ENCODE data around the gene TSEN2.

DNA sequence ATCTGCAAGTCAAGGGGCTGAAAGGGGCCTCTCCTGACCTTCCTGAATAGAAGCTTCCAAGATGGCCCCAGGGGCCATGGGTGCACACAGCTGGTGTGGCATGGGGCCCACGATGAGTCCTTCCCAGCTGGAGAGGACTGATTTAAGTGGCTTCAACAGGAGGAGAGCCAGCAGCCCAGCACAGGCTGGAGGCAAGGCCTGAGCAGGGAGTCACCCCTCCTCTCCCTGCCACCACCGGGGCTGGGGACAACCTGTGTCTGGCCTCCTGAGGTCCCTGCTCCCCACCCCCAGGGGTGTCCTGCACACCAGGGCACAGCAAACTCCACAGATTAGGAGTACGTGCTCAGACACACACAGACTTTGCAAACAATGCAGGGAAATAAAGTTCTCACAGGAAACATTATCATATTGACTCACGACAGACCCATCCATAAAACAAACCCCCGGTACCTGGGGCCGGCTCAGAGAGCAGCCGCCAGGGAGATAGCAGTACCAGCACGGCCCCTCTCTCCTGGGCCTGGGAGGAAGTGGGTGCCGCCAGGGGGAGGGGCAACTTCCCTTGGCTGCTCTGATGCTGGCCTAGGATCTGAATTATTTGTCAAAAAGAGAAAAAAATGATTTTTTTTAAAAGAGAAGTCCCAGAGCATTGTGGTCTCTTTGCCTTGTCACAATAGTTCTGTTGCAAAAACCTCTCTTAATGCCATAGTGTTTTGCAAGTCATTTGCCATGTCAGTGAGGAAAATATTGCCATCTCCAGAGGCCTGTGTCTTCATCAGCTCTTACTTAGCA, 21.9 kb upstream of the TSEN2 start:
- TF ChIP-seq, protein P1, sequence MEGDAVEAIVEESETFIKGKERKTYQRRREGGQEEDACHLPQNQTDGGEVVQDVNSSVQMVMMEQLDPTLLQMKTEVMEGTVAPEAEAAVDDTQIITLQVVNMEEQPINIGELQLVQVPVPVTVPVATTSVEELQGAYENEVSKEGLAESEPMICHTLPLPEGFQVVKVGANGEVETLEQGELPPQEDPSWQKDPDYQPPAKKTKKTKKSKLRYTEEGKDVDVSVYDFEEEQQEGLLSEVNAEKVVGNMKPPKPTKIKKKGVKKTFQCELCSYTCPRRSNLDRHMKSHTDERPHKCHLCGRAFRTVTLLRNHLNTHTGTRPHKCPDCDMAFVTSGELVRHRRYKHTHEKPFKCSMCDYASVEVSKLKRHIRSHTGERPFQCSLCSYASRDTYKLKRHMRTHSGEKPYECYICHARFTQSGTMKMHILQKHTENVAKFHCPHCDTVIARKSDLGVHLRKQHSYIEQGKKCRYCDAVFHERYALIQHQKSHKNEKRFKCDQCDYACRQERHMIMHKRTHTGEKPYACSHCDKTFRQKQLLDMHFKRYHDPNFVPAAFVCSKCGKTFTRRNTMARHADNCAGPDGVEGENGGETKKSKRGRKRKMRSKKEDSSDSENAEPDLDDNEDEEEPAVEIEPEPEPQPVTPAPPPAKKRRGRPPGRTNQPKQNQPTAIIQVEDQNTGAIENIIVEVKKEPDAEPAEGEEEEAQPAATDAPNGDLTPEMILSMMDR (IDR thresholded peaks at IDR 0.05) = no peak
- TF ChIP-seq POLR2A (IDR thresholded peaks at IDR 0.05) = no peak
